ENCODE data around the gene OSBPL3. TPM values are rescaled to one million over a fixed set of nuclear protein-coding genes. Genes with fewer than 3 reads are reported as not detected.

The OSBPL3 gene
- total RNA-seq, 1 experiment from 2014 or later: 11.6 TPM

DNA sequence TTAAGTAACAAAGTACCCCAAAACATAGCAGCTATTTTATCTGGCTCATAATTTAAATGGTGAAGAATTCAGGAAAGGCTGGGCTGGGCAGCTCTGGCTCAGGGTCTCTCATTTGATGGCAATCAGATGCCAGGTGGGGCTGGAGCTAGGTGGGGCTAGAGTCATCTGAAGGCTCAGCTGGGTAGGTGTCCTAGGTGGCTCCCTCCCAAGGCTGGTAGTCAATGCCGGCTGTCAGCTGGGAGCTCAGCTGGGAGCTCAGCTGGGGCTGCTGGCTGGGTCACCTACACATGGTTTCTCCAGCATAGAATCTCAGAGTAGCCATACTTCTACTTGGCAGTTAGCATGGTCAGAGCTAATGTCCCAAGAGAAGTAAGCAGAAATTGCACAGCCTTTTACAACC, 34.1 kb downstream of the OSBPL3 start:
- no peaks in the 10 kb centered on the region for H3F3A ChIP-seq (ENCODE audit: low read length, unreplicated experiment)
- no peak overlapping the region for H3K9ac ChIP-seq (ENCODE audit: low read length)
- intact Hi-C loops (cut with micrococcal nuclease): no loop called here
- TF ChIP-seq, protein P1, sequence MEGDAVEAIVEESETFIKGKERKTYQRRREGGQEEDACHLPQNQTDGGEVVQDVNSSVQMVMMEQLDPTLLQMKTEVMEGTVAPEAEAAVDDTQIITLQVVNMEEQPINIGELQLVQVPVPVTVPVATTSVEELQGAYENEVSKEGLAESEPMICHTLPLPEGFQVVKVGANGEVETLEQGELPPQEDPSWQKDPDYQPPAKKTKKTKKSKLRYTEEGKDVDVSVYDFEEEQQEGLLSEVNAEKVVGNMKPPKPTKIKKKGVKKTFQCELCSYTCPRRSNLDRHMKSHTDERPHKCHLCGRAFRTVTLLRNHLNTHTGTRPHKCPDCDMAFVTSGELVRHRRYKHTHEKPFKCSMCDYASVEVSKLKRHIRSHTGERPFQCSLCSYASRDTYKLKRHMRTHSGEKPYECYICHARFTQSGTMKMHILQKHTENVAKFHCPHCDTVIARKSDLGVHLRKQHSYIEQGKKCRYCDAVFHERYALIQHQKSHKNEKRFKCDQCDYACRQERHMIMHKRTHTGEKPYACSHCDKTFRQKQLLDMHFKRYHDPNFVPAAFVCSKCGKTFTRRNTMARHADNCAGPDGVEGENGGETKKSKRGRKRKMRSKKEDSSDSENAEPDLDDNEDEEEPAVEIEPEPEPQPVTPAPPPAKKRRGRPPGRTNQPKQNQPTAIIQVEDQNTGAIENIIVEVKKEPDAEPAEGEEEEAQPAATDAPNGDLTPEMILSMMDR (conservative IDR thresholded peaks at IDR 0.05; ENCODE audit: low read depth, low read length): no peak
- no peak for TF ChIP-seq EZH2phosphoT487 (IDR thresholded peaks at IDR 0.05; ENCODE audit: borderline replicate concordance, low read length)
- TF ChIP-seq EZH2 (IDR thresholded peaks at IDR 0.05; ENCODE audit: low read length, unreplicated experiment): no peak
- H3K36me3 ChIP-seq (ENCODE audit: low read depth, low read length): no peaks in the 10 kb centered on the region
- peaks cover 17% of the 10 kb centered on the region for H3K4me1 ChIP-seq (ENCODE audit: insufficient read depth, low read length)
- no peak for DNase-seq
- H3K27me3 ChIP-seq (ENCODE audit: low read length): no peaks in the 10 kb centered on the region
- H4K20me1 ChIP-seq (ENCODE audit: low read length): no peaks in the 10 kb centered on the region
- H3K9me2 ChIP-seq (replicated peaks; ENCODE audit: low read length): no peaks in the 10 kb centered on the region
- H3K4me2 ChIP-seq (ENCODE audit: low read length): no peak overlapping the region
- no peak for ATAC-seq
- ChIA-PET CTCF (no interaction called here), POLR2A (ENCODE audit: unreplicated experiment) (no interaction called here)
- H2AFZ ChIP-seq (ENCODE audit: low read length): no peak overlapping the region
- no TSS peak for BruUV-seq (replicated peaks)
- no peak overlapping the region for H3K27ac ChIP-seq (ENCODE audit: low read length)
- peaks cover 83% of the 10 kb centered on the region for H3K79me2 ChIP-seq (ENCODE audit: low read length)
- no peak overlapping the region for H3K4me3 ChIP-seq (ENCODE audit: low read length)
- no peaks in the 10 kb centered on the region for H3K9me3 ChIP-seq (ENCODE audit: low read length)

DNA sequence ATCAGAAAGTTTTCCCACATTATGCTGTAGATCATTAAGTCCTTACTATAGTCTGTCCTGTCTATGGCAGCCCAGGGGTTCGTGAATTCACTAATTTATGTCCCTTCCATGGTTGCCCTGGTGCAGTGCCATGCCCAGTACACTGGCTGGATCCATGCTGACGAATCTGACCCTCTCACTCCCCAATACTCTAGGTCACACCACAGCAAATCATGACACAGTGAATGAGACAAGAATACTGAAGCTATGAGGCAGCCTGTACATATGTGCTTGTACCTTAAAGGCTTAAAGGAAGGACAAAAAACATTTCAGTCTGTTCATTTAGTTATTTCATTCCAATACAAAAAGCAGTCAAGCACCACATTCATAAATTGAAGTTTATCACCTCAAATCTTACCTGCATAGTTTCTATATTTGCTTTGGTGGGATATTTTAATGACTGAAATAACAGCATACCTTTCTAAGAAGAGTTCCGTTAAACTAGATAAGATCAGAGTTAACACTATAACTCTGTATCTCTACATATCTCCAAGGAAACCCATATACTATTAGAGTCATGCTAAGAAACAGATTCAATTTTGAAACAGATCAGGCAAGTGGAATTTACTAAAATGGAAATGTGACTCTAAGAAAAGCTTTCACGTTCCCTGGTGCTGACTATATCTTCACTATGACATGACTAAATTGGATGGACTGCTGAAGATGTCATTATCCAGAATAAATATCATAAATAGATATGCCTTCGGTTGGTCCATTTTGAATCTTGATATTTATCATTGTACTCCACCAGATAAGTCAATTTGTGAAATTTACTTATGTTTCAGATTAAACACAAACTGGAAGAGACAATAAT, 36.7 kb downstream of the OSBPL3 start:
- BruUV-seq (replicated peaks): no TSS peak
- DNase-seq (no peak), ATAC-seq (no peak)
- no peak overlapping the region for H2AFZ ChIP-seq (ENCODE audit: low read length)
- no peaks in the 10 kb centered on the region for H3K9me3 ChIP-seq (ENCODE audit: low read length)
- CTCF ChIA-PET: no interaction called here
- no peak overlapping the region for H3K9ac ChIP-seq (ENCODE audit: low read length)
- intact Hi-C loops (cut with micrococcal nuclease): no loop called here
- no peaks in the 10 kb centered on the region for H4K20me1 ChIP-seq (ENCODE audit: low read length)
- H3K27me3 ChIP-seq (ENCODE audit: low read length): no peaks in the 10 kb centered on the region
- peaks cover 70% of the 10 kb centered on the region for H3K79me2 ChIP-seq (ENCODE audit: low read length)
- H3K36me3 ChIP-seq (ENCODE audit: low read depth, low read length): no peaks in the 10 kb centered on the region
- no peaks in the 10 kb centered on the region for H3K4me1 ChIP-seq (ENCODE audit: insufficient read depth, low read length)
- TF ChIP-seq EZH2phosphoT487 (IDR thresholded peaks at IDR 0.05; ENCODE audit: borderline replicate concordance, low read length) (no peak), EZH2 (IDR thresholded peaks at IDR 0.05; ENCODE audit: low read length, unreplicated experiment) (no peak)
- TF ChIP-seq, protein P1 (conservative IDR thresholded peaks at IDR 0.05; ENCODE audit: low read depth, low read length): no peak
- no peak overlapping the region for H3K4me3 ChIP-seq (ENCODE audit: low read length)
- no peaks in the 10 kb centered on the region for H3K9me2 ChIP-seq (replicated peaks; ENCODE audit: low read length)
- POLR2A ChIA-PET (ENCODE audit: unreplicated experiment): no interaction called here
- no peak overlapping the region for H3K27ac ChIP-seq (ENCODE audit: low read length)
- no peak overlapping the region for H3K4me2 ChIP-seq (ENCODE audit: low read length)
- H3F3A ChIP-seq (ENCODE audit: low read length, unreplicated experiment): no peaks in the 10 kb centered on the region

GRCh38 chr7:24942226-24942625, 37.8 kb downstream of the OSBPL3 start:
- ATAC-seq (no peak), DNase-seq (no peak)
- ChIA-PET POLR2A (ENCODE audit: unreplicated experiment) (no interaction called here), CTCF (no interaction called here)
- H3K79me2 ChIP-seq (ENCODE audit: low read length): peaks cover 70% of the 10 kb centered on the region
- H3F3A ChIP-seq (ENCODE audit: low read length, unreplicated experiment): no peaks in the 10 kb centered on the region
- H3K4me2 ChIP-seq (ENCODE audit: low read length): no peak overlapping the region
- H3K27ac ChIP-seq (ENCODE audit: low read length): no peak overlapping the region
- intact Hi-C loops (cut with micrococcal nuclease): no loop called here
- H3K9me3 ChIP-seq (ENCODE audit: low read length): no peaks in the 10 kb centered on the region
- no peaks in the 10 kb centered on the region for H3K9me2 ChIP-seq (replicated peaks; ENCODE audit: low read length)
- H3K4me1 ChIP-seq (ENCODE audit: insufficient read depth, low read length): no peaks in the 10 kb centered on the region
- H3K36me3 ChIP-seq (ENCODE audit: low read depth, low read length): no peaks in the 10 kb centered on the region
- no peaks in the 10 kb centered on the region for H4K20me1 ChIP-seq (ENCODE audit: low read length)
- H2AFZ ChIP-seq (ENCODE audit: low read length): no peak overlapping the region
- H3K9ac ChIP-seq (ENCODE audit: low read length): no peak overlapping the region
- no peak for TF ChIP-seq EZH2phosphoT487 (IDR thresholded peaks at IDR 0.05; ENCODE audit: borderline replicate concordance, low read length)
- TF ChIP-seq, protein P1 (conservative IDR thresholded peaks at IDR 0.05; ENCODE audit: low read depth, low read length): no peak
- no peak for TF ChIP-seq EZH2 (IDR thresholded peaks at IDR 0.05; ENCODE audit: low read length, unreplicated experiment)
- no TSS peak for BruUV-seq (replicated peaks)
- no peaks in the 10 kb centered on the region for H3K27me3 ChIP-seq (ENCODE audit: low read length)
- H3K4me3 ChIP-seq (ENCODE audit: low read length): no peak overlapping the region
